ENCODE results near the gene FAM174A. TPM values are rescaled to one million over a fixed set of nuclear protein-coding genes. Genes with fewer than 3 reads are reported as not detected.
"Not testable (repeated sequence)": the region's sequence is repeated elsewhere in the genome, so short reads cannot be mapped to it uniquely, and the experiment has no call there.

The FAM174A gene
- total RNA-seq, 1 donor from 2014 or later = 16.6 TPM

DNA sequence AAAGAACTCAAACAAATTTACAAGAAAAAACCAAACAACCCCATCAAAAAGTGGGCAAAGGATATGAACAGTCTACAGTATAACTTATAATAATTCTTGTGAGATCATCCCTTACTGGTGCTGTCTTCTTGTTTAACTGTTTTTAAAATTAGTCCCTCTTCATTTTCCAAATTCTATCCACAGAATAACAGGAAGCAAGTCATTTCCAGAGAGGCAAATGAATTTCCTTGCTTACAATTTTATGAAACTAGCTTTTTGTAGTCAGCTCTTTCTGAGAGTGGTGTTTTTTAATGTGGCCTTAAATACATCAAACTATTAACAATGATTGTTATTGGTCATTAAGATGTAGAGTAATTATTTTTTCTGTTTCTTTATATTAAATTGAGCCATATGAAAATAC, 40.6 kb downstream of the FAM174A start:
- DNase-seq (ENCODE audit: low spot score) = no peak

DNA sequence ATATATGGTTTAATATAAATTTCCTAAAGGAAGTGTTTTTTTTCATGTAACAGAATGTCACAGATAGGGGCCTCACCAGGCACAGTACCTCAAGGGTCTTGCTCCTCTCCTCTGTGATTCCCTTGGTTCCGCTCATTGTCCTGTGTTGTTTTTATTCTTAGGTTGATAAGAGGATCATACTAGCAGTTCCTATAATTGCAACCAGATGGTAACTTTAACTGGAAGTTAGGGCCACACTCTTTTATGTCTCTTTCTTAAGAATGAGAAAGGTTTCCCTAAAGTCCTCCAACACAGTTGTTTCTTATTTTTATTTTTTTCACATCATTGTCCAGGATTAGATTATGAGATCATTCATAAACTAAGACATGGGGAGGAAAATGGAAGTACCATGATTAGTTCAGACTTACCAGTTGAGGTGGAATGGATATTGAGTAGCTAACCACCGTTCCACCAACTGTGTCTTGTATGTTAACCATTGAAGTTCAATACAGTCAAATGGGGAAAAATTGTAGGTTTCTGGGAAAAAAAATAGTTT, 41.1 kb downstream of the FAM174A start:
- DNase-seq (ENCODE audit: low spot score) = no peak

DNA sequence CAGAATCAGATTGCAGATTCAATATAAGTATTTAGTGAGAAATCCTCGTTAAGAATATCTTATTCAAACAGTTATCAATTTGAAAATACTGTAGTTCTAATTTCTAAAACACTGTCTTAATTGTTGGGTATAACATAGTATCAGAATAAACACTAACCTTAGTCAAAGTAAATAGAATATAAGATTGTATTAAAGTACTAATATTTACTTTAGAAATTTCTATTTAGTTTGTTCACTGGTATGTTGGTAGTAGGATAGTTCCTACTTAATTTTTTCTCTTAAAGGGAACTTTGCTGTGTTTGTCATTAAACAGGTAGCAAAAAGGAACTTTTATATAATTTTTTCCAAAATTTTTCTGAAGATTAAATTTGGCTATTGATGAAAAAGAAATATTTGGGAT, 42.3 kb downstream of the FAM174A start:
- DNase-seq (ENCODE audit: low spot score) = no peak

DNA sequence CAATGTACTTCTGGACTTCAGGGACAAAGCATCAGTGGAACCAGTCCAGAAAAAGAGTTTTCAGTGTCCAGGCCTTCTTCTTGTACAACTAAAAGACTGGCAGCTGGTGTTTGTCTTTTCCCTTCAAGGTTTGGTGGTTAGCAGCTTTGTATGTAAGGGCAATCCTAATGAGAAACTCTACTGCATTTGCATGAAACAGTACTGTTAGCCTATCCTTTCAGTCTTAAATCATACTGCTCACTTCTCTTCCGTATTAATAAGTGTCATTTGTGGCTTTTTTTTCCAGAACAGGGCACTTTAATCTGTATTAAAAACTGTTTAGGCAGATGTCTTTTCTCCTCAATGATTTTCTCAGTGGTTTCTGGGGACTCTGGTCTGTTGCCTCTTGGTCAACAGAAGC, 48.9 kb downstream of the FAM174A start:
- no peak for DNase-seq (ENCODE audit: low spot score)

DNA sequence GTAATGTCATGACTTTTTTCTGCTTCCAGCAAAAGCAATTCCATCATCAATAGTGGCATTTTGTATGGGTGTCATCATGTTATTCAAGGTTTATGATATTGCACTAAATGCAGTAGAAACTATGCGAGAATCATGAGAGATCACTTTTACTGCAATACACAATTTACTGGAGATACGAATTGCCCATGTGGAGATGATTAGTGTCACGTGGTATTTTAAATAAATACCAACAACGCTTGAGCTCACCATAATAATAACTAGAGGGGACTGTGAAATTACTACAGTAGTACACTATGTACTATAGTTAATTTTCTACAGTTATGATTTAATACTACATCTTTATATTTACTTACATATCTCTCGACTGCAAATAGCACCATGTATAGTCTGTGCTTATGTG, 49.7 kb downstream of the FAM174A start:
- no peak for DNase-seq (ENCODE audit: low spot score)

DNA sequence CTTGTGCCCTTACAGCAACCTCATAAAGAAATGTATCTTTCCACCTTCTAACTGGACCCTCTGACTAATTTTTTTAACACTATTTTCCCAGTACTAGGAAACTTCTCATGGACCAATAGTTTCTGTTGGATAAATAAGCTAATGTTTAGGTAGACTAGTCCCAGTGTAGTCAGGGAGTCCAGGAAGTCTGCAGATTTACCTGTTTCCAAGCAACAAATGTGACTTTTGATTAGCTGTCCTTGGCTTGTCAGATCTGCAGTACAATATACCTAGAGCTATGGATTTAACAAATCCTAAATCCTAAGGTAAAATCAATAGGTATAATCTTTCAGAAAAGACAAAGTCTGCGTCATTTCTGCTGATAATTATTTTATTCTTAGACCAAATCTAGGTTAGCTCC, 55.7 kb downstream of the FAM174A start:
- no peak for DNase-seq (ENCODE audit: low spot score)

DNA sequence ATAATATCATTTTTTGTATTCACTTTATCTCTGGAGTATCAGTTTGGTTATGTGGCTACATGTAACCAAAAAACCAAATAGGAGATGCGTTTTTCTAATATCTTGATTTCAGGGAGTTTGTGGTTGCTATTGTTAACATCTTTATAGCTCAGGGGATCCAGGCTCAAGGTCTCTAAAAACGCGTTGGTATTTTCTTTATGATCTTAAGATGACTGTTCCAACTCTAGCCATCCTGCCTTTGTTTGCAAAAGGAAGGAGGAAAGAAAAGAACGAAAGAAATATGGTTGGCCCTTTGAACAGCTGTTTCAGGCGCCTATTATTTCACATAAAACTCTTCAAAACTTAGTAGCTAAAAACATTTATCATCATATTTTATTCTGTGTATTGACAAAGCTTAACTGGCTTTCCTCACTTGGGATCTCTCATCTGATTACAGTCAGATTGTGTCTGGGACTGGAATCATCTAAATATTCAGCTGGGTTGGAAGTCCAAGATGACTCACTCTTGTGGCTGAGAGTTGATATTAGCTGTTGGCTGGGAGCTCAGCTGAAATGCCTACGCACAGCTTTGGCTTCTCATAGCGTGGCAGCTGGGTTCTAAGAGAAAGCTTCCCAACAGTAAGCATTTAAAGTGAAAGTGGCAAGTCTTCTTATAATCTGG, 60.1 kb downstream of the FAM174A start:
- DNase-seq (ENCODE audit: low spot score) = peak; percentile 42

DNA sequence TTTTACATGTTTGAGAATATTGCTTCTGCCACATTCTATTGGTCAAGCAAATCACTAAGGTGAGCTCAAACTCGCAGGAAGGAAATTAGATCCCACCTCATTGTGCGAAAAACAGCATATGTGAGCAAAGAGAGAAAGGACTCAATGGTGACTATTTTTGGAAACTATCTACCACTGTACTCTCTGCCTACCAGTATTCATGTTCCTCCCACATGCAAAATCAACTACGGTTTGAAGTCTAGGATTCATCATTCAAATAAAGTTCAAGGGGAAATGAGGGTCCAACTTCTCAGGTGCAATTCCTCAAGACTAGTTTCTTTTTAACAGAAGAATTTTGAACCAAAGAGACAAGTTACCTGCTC, 60.6 kb downstream of the FAM174A start:
- no peak for DNase-seq (ENCODE audit: low spot score)

DNA sequence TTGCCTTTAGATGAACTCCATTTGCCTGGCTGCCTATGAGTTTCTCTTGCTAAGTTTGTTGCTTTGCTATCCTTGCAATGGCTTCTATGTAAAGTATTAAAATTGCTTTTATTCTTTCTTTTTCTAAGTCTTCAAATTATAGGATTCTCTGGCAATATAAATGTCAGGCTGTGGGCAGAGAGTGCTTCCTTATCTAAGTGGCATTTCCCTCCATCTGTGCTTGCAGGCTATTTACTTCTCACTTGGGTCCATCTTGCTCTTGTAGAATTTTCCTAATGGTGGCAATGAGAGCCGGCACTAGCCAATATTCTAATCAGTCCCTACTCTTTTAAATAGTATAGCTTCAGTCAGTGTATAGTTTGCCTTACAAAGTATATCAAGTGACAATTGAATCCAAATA, 63.3 kb downstream of the FAM174A start:
- no peak for DNase-seq (ENCODE audit: low spot score)

DNA sequence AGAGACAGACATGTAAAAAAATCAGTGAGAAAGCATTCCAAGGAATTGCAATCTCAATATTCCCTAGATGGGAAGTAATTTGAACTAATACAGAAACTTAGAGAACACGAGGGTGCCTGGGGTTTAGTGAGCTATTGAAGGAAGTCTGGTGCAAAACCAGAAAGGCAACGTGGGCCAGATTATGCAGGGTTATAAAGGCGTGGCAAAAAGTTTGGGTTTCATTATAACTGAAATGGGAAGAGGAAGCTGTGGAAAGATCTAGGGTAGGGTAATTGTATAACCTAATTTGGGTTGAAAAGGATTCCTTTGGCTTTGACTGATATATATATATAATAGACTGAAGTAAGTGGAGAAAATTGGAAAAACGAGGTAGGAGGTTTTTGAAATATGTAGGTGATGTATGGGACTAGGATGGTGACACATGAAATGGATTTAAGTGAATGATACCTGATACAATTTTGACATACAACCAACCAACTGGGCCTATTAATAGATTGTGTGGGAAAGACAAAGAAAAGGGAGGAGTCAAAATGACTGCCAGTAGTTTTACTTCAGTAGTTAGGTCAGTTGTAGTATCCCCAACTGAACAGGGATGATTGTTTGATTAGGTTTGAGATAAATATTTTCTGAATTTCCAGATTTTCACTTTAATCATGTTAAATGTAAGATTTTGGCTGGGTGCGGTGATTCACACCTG, 65.3 kb downstream of the FAM174A start:
- no peak for DNase-seq (ENCODE audit: low spot score)

DNA sequence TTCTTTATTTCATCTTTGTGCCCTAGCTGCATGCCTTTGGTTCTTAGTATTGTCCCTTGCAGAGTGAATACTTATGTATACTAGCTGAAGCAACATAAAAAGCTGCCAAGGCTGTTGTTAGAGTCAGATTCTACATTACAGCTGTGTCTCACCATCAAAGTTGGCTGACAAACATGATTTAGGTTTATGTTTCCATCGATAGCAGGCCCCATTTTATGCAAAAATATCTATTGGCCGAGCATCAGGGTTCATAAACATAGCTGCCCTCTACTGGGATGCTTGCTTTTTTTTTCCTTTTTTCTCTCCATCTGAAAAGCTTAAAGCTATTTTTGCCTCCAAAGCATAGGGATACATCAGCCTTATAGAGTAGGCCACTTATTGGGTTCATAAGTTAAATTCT, 68.0 kb downstream of the FAM174A start:
- DNase-seq (ENCODE audit: low spot score) = no peak

DNA sequence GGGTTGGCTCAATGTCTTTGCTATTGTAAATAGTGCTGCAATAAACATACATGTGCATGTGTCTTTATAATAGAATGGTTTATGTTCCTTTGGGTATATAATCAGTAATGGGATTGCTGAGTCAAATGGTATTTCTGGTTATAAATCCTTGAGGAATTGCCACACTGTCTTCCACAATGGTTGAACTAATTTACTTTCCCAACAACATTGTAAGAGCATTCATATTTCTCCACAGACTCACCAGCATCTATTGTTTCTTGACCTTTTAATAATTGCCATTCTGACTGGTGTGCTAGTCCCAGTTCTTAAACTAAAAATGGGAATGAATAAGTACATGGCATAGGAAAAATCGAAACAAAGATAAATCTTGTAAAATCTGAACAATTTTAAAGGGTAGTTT, 68.8 kb downstream of the FAM174A start:
- DNase-seq (ENCODE audit: low spot score) = not testable (repeated sequence)

DNA sequence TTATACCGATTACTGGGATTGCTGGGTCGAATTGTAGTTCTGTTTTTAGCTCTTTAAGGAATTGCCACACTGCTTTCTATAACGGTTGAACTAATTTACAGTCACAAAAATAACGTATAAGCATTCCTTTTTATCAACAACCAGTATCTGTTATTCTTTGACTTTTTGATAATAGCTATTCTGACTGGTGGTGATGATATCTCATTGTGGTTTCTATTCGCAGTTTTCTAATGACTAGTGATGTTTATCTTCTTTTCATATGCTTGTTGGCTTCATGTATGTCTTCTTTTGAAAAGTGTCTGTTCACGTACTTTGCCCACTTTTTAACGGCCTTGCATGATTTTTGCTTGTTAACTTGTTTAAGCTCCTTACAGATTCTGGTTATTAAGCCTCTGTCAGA, 74.4 kb downstream of the FAM174A start:
- no peak for DNase-seq (ENCODE audit: low spot score)

DNA sequence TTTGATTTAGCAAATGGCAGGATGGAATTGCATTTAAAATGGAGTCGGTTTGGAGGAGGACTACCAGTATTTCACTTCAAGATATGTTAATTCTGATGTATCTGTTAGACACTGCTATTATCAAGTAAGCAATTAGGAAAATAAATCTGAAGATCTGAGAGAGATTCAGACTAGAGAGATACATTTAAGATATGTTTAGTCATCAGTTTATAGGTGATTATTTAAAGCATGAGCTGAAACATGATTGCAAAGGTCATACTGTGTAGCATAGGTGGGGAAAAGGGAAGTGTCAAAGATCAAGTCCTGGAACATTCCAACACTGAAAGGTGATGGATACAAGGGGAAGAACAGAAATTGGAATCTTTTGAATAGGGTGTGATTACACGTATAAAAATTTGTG, 79.1 kb downstream of the FAM174A start:
- no peak for DNase-seq (ENCODE audit: low spot score)

DNA sequence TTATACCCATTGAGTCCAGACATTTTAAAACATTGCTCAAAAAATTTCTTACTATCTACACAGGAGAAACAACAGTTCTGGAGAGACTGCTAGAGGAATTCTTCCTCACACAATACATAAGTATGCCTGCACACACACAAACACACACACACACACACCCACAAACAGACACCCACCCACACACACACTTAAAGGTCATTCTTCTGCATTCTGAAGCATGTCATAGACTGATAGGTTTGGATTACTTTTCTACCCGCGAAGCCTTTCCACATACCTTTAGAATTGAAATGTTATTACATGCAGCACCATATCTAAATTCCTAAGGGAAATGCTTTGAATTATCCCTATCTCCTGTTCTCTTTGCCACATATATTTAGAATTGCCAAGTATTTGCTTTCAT, 80.2 kb downstream of the FAM174A start:
- no peak for DNase-seq (ENCODE audit: low spot score)

DNA sequence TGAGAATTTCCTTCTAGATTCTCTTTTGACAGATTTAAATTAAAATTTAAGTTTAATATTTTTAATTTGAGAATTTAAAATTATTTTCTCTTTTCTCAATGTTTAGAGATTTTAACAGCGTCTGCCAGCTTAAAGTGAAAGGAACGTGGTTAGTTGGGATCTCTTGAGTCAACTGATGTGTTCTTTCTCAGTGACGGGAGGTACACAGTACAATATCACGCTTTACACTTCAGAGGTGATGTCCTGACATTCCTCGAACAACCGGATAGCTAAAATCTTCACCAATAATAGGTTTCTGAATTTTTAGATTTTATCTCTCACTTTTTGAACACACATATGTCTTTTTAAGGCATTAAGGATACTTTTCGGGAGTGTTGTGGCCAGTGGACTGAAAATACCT, 81.1 kb downstream of the FAM174A start:
- DNase-seq (ENCODE audit: low spot score) = no peak

DNA sequence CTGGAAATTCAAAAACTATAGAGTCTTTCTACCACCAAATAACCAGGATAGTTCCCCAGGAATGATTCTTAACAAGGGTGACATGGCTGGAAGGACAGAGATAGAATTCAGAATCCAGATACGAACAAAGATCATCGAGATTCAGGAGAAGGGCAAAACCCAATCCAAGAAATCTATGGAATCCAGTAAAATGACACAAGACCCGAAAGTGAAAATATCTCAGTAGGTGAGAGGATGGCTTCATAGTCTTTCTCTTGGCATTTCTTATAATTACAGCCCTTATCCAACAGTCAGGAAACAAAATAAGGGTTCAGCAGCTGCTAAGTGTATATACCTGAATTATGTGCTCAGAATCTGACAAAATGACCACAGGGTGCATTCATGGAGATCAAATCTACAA, 81.8 kb downstream of the FAM174A start:
- DNase-seq (ENCODE audit: low spot score) = no peak

DNA sequence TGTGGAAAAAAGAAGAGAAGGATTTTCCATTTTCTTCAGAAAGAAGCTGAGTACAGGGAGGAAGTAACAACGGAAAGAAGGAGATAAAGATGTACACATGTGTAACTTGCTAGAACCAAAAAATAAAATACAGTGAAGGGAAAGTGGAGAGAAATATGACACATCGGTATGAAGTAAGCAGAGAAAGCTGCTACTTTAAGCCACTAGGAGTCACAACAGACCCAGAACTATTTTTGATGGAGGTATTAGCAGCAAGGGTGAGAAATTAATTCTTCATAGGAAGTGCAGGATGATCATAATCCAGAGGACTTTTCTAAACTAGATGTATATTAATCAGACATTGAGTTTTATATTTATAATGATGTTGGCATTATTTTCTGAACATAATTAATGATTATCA, 88.5 kb downstream of the FAM174A start:
- no peak for DNase-seq (ENCODE audit: low spot score)

DNA sequence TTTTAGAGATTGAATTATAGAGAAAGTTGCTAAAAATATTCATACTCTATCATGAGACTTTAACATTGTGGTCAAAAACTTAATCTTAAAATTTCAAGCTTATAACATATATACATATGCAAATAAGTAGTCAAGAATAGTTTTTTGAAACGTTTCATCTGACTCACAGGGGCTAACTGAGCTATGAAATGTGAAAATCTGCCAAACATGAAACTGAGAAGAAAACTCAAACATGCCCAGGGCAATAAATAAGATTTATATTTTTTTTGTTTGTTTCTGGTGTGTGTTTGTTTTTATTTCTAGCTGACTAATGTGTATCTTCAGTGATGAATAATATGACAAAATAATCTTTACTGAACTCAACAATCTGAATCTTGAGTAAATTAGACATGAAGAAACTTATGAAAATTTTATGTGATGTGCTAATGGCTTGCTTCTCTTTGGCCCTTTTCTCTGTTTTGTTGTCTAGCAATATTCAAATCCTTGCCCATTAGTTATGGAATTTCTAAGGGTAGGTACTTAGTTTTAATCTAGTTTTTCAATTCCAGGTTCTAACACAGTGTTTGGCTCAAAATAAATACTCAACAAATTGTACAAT, 99.9 kb downstream of the FAM174A start:
- DNase-seq (ENCODE audit: low spot score) = no peak
